HFF-Myc (cell line): Measurements from ENCODE around the gene IFITM5.

Experiments
- DNase-seq: peaks from one replicate; pipeline ENCODE4 v3.0.0-alpha.2; 2011; ENCODE audit warnings: low read depth; ENCODE audit errors: extremely low read depth
- H3K4me3 ChIP-seq: replicated peaks from 2 replicates; pipeline ENCODE4 v1.5.1; 2011; ENCODE audit warnings: low read depth, mild to moderate bottlenecking, control low read depth, low read length
- TF ChIP-seq, protein P1 (sequence below): IDR thresholded peaks from 2 replicates; pipeline ENCODE4 v1.5.1; 2012; ENCODE audit warnings: mild to moderate bottlenecking, low read depth, low read length, control low read depth; ENCODE audit errors: missing control alignments

IFITM5 gene

DNA sequence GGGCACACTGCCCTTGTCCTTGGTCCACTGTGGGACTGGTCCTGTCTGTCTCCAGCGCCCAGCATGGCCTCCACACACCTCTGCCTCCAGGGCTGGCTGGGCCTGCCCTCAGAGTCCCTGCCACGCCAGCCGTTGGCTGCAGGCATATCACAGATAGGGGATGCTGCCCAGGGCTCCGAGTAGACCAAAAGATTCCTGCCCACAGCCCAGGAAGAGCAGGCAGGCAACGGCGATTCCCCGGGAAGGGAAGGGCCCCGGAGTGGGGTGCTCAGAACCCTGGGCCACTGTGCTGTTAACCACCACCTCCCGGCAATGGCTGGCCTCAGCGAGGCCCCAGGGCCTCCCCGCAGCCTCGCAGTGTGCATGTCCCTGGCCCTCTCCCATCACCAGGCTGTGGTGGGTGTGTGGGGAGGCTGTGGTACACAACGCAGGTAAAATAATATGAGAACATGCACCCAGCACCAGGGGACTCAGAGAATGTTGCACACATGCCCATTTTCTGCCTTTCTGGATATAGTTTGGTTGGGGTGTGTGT lies 2.2 kb downstream of the IFITM5 start:
- no peak for DNase-seq
- TF ChIP-seq, protein P1, sequence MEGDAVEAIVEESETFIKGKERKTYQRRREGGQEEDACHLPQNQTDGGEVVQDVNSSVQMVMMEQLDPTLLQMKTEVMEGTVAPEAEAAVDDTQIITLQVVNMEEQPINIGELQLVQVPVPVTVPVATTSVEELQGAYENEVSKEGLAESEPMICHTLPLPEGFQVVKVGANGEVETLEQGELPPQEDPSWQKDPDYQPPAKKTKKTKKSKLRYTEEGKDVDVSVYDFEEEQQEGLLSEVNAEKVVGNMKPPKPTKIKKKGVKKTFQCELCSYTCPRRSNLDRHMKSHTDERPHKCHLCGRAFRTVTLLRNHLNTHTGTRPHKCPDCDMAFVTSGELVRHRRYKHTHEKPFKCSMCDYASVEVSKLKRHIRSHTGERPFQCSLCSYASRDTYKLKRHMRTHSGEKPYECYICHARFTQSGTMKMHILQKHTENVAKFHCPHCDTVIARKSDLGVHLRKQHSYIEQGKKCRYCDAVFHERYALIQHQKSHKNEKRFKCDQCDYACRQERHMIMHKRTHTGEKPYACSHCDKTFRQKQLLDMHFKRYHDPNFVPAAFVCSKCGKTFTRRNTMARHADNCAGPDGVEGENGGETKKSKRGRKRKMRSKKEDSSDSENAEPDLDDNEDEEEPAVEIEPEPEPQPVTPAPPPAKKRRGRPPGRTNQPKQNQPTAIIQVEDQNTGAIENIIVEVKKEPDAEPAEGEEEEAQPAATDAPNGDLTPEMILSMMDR = no peak
- no peak overlapping the region for H3K4me3 ChIP-seq

DNA sequence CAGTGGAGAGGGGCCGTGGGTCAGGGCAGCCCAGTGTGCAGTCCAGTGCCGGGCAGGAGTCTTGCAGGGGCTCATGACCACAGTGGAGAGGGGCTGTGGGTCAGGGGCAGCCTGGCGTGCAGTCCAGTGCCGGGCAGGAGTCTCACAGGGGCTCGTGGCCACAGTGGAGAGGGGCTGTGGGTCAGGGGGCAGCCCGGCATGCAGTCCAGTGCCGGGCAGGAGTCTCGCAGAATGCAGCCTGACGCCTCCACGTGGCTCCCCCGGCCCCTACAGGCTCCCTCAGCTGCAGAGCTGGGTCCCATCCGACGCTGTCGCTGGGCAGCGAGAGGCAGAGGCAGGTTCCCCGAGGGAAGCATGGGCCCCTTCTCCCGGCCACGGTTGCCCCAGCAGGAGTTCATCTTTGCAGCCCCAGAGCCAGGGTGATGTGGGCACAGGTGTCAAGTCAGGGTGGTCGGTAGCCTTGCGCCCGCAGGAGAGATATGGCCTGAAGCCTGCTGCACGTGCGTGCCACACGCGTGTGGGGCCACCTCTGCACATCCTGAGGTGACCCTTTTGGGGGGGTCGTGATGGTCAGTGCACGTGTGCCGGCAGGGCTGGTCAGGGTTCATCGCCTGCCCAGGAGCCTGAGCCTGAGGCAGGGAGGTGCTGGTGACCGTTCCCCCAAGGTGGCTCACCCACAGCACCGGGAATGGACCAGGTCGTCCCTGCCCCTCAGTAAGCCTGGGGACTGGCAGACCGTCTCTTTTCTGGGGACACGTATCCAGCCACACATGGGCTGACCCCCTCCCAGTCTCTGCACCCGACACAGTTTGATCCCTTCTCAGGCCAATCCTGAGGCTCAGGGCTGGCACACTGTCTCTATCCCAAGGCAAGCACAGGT lies 2.9 kb downstream of the IFITM5 start:
- TF ChIP-seq, protein P1 = no peak
- no peak for DNase-seq
- no peak overlapping the region for H3K4me3 ChIP-seq

DNA sequence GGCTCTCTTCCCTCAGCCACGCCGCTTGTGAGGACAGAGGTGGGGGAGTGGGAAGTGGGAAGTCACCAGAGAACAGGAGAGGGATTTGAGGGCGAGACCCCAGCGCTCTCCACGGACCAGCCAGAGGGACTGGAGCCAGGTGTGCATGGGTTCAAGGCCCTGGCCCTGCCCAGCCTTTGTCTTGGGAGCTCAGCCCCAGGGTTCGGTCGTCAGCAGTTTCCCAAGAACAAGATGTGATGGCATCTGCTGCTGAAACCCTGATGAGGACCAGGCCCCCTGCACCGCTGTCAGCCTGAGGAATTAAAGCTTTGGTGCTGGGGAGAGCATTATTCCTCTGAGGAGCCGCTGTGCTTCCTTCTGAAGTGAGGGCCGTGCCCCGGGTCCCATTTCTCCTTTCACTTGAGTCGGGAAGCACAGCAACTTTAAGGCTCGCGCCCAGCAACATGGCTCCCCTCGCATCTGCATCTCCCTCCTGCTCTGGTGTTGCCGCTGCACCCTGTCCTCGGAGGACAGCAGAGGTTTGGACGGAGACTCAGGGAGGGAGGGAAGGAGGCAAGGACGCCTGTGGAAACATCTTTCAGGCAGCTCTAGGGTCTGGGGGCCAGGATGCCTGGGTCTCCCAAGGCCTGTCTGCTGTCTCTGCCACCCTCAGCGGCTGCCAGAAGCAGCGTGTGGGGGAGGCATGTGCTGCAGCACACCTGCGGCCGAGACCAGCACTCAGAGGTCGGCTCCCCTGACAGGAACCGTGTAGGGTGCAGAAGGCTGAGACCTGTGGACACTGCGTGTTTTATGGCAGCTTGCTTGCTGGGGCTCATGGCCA lies 3.8 kb downstream of the IFITM5 start:
- TF ChIP-seq, protein P1 = no peak
- no peak overlapping the region for H3K4me3 ChIP-seq
- DNase-seq = no peak

DNA sequence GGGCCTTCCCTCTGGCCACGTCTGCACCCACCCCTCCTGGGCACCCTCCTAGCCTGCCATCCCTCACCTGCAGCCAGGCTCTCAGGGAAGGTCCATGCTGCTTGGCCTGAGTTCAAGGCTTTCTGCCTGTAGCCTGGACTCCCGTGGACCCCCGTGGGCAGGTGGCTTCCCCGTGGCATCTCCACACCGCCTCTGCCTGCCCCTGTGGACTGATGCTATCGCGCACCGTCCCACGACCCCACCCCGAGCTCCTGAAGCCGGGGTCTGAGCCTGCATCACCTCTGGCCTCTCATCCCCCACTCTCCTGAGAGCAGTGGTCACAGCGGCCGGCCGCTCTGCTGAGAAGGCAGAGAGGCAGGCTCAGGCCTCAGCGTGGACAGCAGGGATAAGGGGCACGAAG lies 4.5 kb downstream of the IFITM5 start:
- DNase-seq = no peak
- TF ChIP-seq, protein P1 = no peak
- H3K4me3 ChIP-seq = no peak overlapping the region

DNA sequence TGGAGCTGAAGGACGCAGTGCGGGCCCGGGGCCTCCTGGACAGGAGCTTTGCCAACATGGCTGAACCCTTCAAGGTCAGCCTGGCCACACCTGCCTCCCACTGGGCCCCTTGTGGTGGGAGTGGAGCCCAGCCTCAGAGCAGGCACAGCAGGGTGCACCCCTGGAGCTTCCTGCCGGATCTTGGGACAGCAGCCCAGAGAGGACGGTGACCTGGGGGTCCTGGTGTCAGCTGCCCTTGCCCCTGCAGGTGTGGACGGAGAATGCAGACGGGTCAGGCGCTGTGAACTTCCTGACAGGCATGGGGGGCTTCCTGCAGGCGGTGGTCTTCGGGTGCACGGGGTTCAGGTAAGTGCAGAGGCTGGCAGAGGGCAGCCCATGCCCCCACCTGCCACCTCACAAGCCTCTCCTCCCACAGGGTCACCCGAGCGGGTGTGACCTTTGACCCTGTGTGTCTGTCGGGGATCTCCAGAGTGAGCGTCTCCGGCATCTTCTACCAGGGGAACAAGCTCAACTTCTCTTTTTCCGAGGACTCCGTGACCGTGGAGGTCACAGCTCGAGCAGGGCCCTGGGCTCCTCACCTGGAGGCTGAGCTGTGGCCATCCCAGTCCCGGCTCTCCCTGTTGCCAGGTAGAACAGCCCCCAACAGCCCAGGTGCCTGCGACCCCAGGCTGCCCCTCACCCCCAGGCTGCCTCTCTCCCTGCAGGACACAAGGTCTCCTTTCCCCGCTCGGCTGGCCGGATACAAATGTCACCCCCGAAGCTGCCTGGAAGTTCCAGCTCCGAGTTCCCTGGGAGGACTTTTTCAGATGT lies 5.3 kb downstream of the IFITM5 start:
- H3K4me3 ChIP-seq = no peak overlapping the region
- no peak for DNase-seq
- TF ChIP-seq, protein P1 = no peak

DNA sequence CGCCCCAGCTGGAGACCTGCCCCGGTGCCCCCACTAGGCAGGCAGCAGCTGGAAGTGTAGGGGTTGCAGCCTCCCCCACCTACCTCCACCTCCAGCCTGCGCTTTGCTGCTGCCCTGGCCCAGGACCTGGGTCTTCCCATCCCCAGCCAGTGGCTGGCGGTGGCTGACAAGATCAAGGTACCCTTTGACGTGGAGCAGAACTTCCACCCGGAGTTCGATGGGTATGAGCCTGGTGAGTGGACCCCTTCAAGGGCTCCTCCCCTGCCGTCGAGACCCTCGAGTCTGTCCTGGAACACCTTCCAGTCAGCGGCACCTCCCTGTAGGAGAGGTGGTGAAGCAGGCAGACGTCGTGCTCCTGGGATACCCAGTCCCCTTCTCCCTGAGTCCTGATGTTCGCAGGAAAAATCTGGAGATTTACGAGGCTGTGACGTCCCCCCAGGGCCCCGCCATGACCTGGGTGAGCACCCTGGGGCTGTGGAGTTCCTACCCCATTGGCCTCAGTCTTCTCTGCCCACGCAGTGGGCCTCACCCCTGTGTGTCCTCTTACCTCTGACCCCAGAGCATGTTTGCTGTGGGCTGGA lies 6.0 kb downstream of the IFITM5 start:
- no peak for DNase-seq
- no peak overlapping the region for H3K4me3 ChIP-seq
- TF ChIP-seq, protein P1 = no peak
